PC-9 (cell line): Measurements from ENCODE around the gene AGAP3. TPM values are rescaled to one million over a fixed set of nuclear protein-coding genes. Genes with fewer than 3 reads are reported as not detected.

Experiments
- BruUV-seq: library from RNA; stranded (reverse); fragments of 400-500 nt; replicated peaks from 2 replicates; lab custom pipeline; 2021; lab: Mats Ljungman, UMichigan
- CTCF ChIA-PET: fragments of 300-600 bp; sonication (Branson Sonifier 250); formaldehyde crosslinking; loops from one replicate; lab custom pipeline; 2022; ENCODE audit warnings: antibody characterized with exemption; lab: Charles Lee
- POLR2A ChIA-PET: fragments of 300-600 bp; sonication (Branson Sonifier 250); formaldehyde crosslinking; loops from one replicate; lab custom pipeline; 2022; ENCODE audit warnings: antibody characterized with exemption; ENCODE audit not compliant: unreplicated experiment; lab: Charles Lee
- DNase-seq, 2 experiments: peaks; one replicate each; pipeline versions ENCODE4 v3.0.0 to v3.0.0-alpha.2; 2015 to 2022; ENCODE audit warnings: mixed read lengths in 1 of 2
- H2AFZ ChIP-seq: fragments of 200-600 bp; sonication (generic); 2 replicates; pipeline ENCODE4 v1.8.1; 2017; ENCODE audit warnings: antibody characterized with exemption
- H3F3A ChIP-seq: fragments of 200-600 bp; sonication (generic); 2 replicates; pipeline ENCODE4 v1.8.1; 2017; ENCODE audit warnings: antibody characterized with exemption, mild to moderate bottlenecking, low read depth; ENCODE audit not compliant: insufficient read depth
- H3K27ac ChIP-seq: fragments of 200-600 bp; sonication (generic); 2 replicates; pipeline ENCODE4 v1.6.1; 2016; ENCODE audit warnings: mixed run types
- H3K27me3 ChIP-seq: fragments of 200-600 bp; sonication (generic); 2 replicates; pipeline ENCODE4 v1.6.1; 2016; ENCODE audit warnings: low read depth, mixed run types; ENCODE audit not compliant: insufficient read depth
- H3K36me3 ChIP-seq: fragments of 200-600 bp; sonication (generic); 2 replicates; pipeline ENCODE4 v1.6.1; 2016; ENCODE audit warnings: low read depth, mixed run types
- H3K4me1 ChIP-seq: fragments of 200-600 bp; sonication (generic); replicated peaks from 2 replicates; pipeline ENCODE4 v1.6.1; 2016; ENCODE audit warnings: mixed run types; ENCODE audit not compliant: insufficient read depth
- H3K4me2 ChIP-seq: fragments of 200-600 bp; sonication (generic); 2 replicates; pipeline ENCODE4 v1.6.1; 2017; ENCODE audit warnings: mixed run types
- H3K4me3 ChIP-seq: fragments of 200-600 bp; sonication (generic); 2 replicates; pipeline ENCODE4 v1.6.1; 2016; ENCODE audit warnings: mixed run types
- H3K79me2 ChIP-seq: fragments of 200-600 bp; sonication (generic); 2 replicates; pipeline ENCODE4 v1.6.1; 2017; ENCODE audit warnings: low read depth, mixed run types
- H3K9me2 ChIP-seq: fragments of 200-600 bp; sonication (generic); 2 replicates; pipeline ENCODE4 v1.8.1; 2017; ENCODE audit warnings: mild to moderate bottlenecking; ENCODE audit not compliant: insufficient read depth
- H3K9me3 ChIP-seq: fragments of 200-600 bp; sonication (generic); 2 replicates; pipeline ENCODE4 v1.8.1; 2016; ENCODE audit warnings: low read depth; ENCODE audit not compliant: insufficient read depth
- H4K20me1 ChIP-seq: fragments of 200-600 bp; sonication (generic); 2 replicates; pipeline ENCODE4 v1.8.1; 2017; ENCODE audit not compliant: insufficient read depth
- EZH2 ChIP-seq: fragments of 200-600 bp; sonication (generic); IDR thresholded peaks from 2 replicates; pipeline ENCODE4 v1.8.0; 2017; ENCODE audit warnings: antibody characterized with exemption, low read depth
- intact Hi-C: fragments of 100-400 bp; cut with micrococcal nuclease; formaldehyde crosslinking; loops from one replicate; pipeline ENCODE4 v1.10.0; 2022; ENCODE audit not compliant: unreplicated experiment
- total RNA-seq: library from RNA; stranded (reverse); gene quantifications from 2 replicates; pipeline ENCODE4 v1.2.3, GENCODE V29; 2021
- TF ChIP-seq, protein P1 (sequence below): fragments of 200-600 bp; sonication (generic); conservative IDR thresholded peaks from 2 replicates; pipeline ENCODE4 v1.6.1; 2017; ENCODE audit warnings: mixed run types, antibody characterized with exemption, mild to moderate bottlenecking, moderate library complexity

The AGAP3 gene
- total RNA-seq, 1 experiment from 2014 or later, result 103 TPM

DNA sequence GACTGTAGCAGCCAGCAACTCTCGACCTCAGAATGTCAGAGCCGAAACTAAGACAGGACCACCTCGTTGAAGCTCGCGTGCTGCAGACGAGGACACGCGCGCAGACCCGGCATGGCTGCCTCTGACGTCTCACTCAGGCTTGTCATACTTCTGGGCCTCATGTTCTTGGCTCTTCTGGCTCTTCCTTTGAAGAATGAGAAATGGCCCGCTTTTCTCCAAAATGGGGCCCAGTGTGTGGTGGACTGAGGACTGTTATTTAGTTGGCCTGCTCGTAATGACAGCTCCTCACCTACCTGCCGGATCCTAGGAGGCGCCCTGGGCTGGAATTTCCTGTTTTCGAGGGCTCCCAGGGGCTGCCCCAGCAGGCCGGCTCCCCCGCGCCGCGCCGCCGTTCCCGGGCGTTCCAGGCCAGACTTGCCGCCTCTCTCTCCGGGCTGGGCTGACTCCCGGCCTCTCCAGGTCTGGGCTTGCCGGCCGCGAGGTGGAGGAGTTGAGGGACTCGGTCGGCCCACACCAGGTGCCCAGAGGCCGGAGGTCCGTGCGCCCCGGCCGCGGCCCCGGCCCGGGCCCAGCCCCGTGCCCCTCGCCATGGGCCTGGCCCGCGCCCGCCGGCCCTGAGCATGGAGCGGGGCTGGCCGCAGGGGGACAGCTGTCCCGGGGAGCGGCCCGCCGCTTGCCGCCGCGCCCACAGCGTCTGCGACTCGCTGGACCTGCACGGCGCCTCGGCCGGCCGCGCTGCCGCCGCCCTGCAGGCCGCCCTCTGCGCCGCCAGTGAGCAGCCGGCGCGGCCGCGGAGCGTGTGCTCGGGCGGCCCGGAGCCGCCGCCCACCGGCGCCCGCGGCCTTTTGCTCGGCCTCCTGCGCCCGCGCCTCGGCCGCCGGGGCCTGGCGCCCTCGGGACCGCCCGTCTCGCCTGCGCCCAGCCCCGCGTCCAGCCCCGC, 28.1 kb downstream of the AGAP3 start:
- TF ChIP-seq EZH2, result no peak
- TF ChIP-seq, protein P1, sequence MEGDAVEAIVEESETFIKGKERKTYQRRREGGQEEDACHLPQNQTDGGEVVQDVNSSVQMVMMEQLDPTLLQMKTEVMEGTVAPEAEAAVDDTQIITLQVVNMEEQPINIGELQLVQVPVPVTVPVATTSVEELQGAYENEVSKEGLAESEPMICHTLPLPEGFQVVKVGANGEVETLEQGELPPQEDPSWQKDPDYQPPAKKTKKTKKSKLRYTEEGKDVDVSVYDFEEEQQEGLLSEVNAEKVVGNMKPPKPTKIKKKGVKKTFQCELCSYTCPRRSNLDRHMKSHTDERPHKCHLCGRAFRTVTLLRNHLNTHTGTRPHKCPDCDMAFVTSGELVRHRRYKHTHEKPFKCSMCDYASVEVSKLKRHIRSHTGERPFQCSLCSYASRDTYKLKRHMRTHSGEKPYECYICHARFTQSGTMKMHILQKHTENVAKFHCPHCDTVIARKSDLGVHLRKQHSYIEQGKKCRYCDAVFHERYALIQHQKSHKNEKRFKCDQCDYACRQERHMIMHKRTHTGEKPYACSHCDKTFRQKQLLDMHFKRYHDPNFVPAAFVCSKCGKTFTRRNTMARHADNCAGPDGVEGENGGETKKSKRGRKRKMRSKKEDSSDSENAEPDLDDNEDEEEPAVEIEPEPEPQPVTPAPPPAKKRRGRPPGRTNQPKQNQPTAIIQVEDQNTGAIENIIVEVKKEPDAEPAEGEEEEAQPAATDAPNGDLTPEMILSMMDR, result no peak
- DNase-seq, result peak in 1 of 2 experiments; percentile 51
- BruUV-seq, result TSS peak; percentile 49
- H3F3A ChIP-seq, result peaks cover 38% of the 10 kb centered on the region
- H2AFZ ChIP-seq, result no peak overlapping the region
- H3K4me2 ChIP-seq, result peak overlapping the region; percentile 58
- no peaks in the 10 kb centered on the region for H3K9me3 ChIP-seq
- H3K4me1 ChIP-seq, result peaks cover 30% of the 10 kb centered on the region
- no peaks in the 10 kb centered on the region for H3K27me3 ChIP-seq
- POLR2A ChIA-PET, result interaction anchor here (1.0 kb wide), 1 partner anchor 86 kb away, joined by 4 read pairs; the partner anchor contains the start of gene ABCB8
- peaks cover 63% of the 10 kb centered on the region for H4K20me1 ChIP-seq
- intact Hi-C loops, result loop anchor here (5.0 to 10.0 kb wide), 4 partner anchors 113 to 792 kb away; partner anchors contain the start of genes ABCF2, ACTR3C and LRRC61
- H3K4me3 ChIP-seq, result peak overlapping the region; percentile 16; the same call in 1 of the 2 replicates
- H3K27ac ChIP-seq, result peak overlapping the region; percentile 77
- no peaks in the 10 kb centered on the region for H3K9me2 ChIP-seq
- H3K36me3 ChIP-seq, result no peaks in the 10 kb centered on the region
- CTCF ChIA-PET, result no interaction called here
- peaks cover 32% of the 10 kb centered on the region for H3K79me2 ChIP-seq

DNA sequence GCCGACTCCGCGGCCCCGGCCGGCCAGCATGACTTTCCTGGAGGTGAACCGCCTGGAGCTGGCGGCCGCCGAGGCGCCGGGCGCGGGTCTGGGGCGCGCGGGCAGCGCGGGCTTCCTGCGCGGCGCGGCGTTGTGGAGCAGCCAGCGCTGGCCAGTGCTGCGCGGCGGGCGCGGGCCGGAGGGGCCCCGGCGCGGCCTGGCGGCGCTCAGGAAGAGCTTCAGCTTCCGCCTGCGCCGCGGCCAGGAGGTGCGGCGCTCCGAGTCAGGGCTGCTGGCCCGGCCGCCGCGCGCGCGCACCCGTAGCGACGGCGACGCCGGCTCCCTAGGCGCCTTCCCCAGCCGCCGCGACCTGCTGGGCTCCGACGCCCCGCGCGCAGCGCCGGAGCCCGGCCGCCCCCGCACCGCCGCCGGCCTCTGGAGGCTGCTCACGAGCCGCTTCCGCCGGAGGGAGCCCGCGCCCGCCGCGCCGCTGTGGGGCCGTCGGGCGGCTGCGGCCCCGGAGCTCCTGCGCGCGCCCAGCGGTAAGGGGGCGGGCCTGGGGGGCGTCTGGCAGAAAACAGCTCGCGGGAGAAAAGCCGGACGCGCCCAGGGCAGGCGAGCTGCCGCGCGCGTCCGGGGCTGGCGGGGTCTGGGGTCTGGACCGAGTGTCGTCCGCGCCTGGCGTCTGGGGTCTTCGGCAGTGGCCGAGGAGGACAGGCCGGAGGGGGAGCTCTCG, 29.0 kb downstream of the AGAP3 start:
- no peaks in the 10 kb centered on the region for H3K36me3 ChIP-seq
- no TSS peak for BruUV-seq
- no peak overlapping the region for H2AFZ ChIP-seq
- no peaks in the 10 kb centered on the region for H3K9me2 ChIP-seq
- H3K9me3 ChIP-seq, result no peaks in the 10 kb centered on the region
- no peak overlapping the region for H3K4me3 ChIP-seq
- H4K20me1 ChIP-seq, result peaks cover 55% of the 10 kb centered on the region
- H3K4me2 ChIP-seq, result 0 out of 2 replicates have a peak overlapping the region, but pooled peaks have one; percentile 7
- no peaks in the 10 kb centered on the region for H3K27me3 ChIP-seq
- intact Hi-C loops, result loop anchor here (10.0 kb wide), 1 partner anchor 670 kb away; no protein-coding TSS in a partner anchor
- TF ChIP-seq, protein P1, result no peak
- no peak for TF ChIP-seq EZH2
- H3K27ac ChIP-seq, result no peak overlapping the region
- DNase-seq, result no peak
- peaks cover 32% of the 10 kb centered on the region for H3K79me2 ChIP-seq
- ChIA-PET POLR2A (interaction anchor here (0.6 to 1.0 kb wide), 2 partner anchors 112 to 212 kb away, joined by 5 to 7 read pairs; partner anchors contain the start of gene ABCF2), CTCF (interaction anchor here (0.6 kb wide), 2 partner anchors 91 to 1711 kb away, joined by 3 read pairs; partner anchors contain the start of gene ATG9B)
- peaks cover 30% of the 10 kb centered on the region for H3K4me1 ChIP-seq
- peaks cover 30% of the 10 kb centered on the region for H3F3A ChIP-seq
